Astrocyte (in vitro differentiated cells and primary cell): ENCODE measurements around the gene METRNL.

ENCODE experiments used
- CTCF ChIP-seq: IDR thresholded peaks from 2 replicates; pipeline ENCODE4 v1.5.1; 2011; ENCODE audit warnings: low read depth, mild to moderate bottlenecking, inconsistent platforms, low read length, moderate library complexity; ENCODE audit not compliant: insufficient read depth
- EZH2 ChIP-seq: IDR thresholded peaks from 2 replicates; pipeline ENCODE4 v1.6.1; 2012; ENCODE audit warnings: mild to moderate bottlenecking, low read length, inconsistent platforms; ENCODE audit not compliant: insufficient read depth

DNA sequence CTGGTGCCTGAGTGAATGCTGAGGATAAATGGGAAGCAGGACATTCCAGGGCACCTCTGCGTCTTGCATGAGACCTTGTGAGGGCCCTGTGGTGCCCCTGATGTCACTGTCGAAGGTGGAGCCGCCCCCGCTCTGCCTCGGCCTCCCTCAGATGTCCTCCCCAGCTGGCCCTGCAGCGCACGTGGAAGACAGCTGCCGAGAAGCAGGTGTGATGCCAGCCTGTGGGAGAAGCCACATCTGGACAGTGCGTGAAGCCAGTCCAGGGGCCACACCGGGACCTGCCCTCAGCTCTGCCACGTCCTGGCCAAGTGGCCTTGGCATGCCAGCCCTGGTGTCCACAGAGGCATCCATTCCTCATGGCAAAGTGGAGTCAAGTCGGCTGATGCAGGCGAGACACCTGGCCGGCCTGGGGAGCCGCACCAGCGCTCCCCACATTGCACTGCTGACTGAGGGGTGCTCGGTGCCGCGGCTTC is 21.6 kb upstream of the METRNL start:
- no peak for TF ChIP-seq CTCF
- no peak for TF ChIP-seq EZH2
